KMS-11 (cell line): Measurements from ENCODE around the gene SELENOV.
"Not testable (repeated sequence)": the region's sequence is repeated elsewhere in the genome, so short reads cannot be mapped to it uniquely, and the experiment has no call there.

Experiments
- H2AFZ ChIP-seq: fragments of 200-600 bp; sonication (generic); 2 replicates; pipeline ENCODE4 v1.6.1; 2016; ENCODE audit warnings: antibody characterized with exemption, mixed run types, low read depth
- H3K27ac ChIP-seq: fragments of 200-600 bp; sonication (generic); 2 replicates; pipeline ENCODE4 v1.6.1; 2016; ENCODE audit warnings: mild to moderate bottlenecking, mixed run types
- H3K27me3 ChIP-seq: fragments of 200-600 bp; sonication (generic); 2 replicates; pipeline ENCODE4 v1.6.1; 2017; ENCODE audit warnings: mild to moderate bottlenecking, low read depth, mixed run types, moderate library complexity; ENCODE audit not compliant: insufficient read depth
- H3K36me3 ChIP-seq: fragments of 200-600 bp; sonication (generic); 2 replicates; pipeline ENCODE4 v1.6.1; 2017; ENCODE audit warnings: mild to moderate bottlenecking, mixed run types; ENCODE audit not compliant: insufficient read depth
- H3K4me1 ChIP-seq: fragments of 200-600 bp; sonication (generic); 2 replicates; pipeline ENCODE4 v1.6.1; 2016; ENCODE audit warnings: mild to moderate bottlenecking, low read depth, mixed run types; ENCODE audit not compliant: poor library complexity, severe bottlenecking
- H3K4me2 ChIP-seq: fragments of 200-600 bp; sonication (generic); 2 replicates; pipeline ENCODE4 v1.7.0; 2016; ENCODE audit warnings: mild to moderate bottlenecking, mixed run types
- H3K4me3 ChIP-seq: fragments of 200-600 bp; sonication (generic); IDR thresholded peaks from 2 replicates; pipeline ENCODE4 v1.6.1; 2017; ENCODE audit warnings: low read depth, low read length, mixed read lengths; ENCODE audit not compliant: insufficient read depth
- H3K79me2 ChIP-seq: fragments of 200-600 bp; sonication (generic); 2 replicates; pipeline ENCODE4 v1.6.1; 2016; ENCODE audit warnings: low read depth, mixed run types; ENCODE audit not compliant: insufficient read depth
- H3K9ac ChIP-seq: fragments of 200-600 bp; sonication (generic); 2 replicates; pipeline ENCODE4 v1.6.1; 2016; ENCODE audit warnings: mild to moderate bottlenecking, mixed run types
- H4K20me1 ChIP-seq: fragments of 200-600 bp; sonication (generic); 2 replicates; pipeline ENCODE4 v1.6.1; 2016; ENCODE audit warnings: mild to moderate bottlenecking, mixed run types; ENCODE audit not compliant: insufficient read depth
- TF ChIP-seq, protein P1 (sequence below): fragments of 200-600 bp; sonication (generic); conservative IDR thresholded peaks from 2 replicates; pipeline ENCODE4 v1.6.1; 2017; ENCODE audit warnings: low read depth, mild to moderate bottlenecking, antibody characterized with exemption, low read length, moderate library complexity, mixed read lengths

SELENOV gene

DNA sequence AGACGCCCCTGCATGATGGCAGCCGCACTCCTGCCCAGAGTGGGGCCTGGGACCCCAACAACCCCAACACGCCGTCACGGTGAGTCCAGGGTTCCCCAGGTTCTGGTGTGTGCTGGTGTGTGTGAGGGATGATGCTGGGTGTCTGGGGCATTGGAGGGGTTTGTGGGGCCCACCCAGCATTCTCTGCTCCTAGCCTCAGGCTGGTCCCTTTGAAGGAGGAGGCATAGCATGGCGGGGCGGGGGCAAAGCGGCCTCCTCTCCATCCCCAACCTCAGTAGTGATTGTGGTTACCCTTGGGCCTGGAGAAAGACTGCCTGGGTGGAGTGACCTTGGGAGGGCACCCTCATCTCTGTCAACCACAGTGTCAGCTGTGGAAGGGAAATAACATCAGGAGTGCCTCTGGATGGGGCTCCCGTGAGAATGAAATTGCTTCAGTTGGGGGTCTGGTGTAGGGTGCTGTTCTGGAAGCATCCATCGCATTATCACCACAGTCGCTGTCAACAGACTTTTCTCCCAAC is 41.4 kb upstream of the SELENOV start:
- Histone ChIP-seq H3K4me2 (no peak overlapping the region), H2AFZ (no peak overlapping the region), H3K4me3 (no peak overlapping the region), H4K20me1 (no peaks in the 10 kb centered on the region), H3K36me3 (no peaks in the 10 kb centered on the region), H3K4me1 (no peaks in the 10 kb centered on the region), H3K27ac (no peak overlapping the region), H3K27me3 (no peaks in the 10 kb centered on the region), H3K79me2 (no peaks in the 10 kb centered on the region), H3K9ac (no peak overlapping the region)
- TF ChIP-seq, protein P1, sequence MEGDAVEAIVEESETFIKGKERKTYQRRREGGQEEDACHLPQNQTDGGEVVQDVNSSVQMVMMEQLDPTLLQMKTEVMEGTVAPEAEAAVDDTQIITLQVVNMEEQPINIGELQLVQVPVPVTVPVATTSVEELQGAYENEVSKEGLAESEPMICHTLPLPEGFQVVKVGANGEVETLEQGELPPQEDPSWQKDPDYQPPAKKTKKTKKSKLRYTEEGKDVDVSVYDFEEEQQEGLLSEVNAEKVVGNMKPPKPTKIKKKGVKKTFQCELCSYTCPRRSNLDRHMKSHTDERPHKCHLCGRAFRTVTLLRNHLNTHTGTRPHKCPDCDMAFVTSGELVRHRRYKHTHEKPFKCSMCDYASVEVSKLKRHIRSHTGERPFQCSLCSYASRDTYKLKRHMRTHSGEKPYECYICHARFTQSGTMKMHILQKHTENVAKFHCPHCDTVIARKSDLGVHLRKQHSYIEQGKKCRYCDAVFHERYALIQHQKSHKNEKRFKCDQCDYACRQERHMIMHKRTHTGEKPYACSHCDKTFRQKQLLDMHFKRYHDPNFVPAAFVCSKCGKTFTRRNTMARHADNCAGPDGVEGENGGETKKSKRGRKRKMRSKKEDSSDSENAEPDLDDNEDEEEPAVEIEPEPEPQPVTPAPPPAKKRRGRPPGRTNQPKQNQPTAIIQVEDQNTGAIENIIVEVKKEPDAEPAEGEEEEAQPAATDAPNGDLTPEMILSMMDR, result no peak

DNA sequence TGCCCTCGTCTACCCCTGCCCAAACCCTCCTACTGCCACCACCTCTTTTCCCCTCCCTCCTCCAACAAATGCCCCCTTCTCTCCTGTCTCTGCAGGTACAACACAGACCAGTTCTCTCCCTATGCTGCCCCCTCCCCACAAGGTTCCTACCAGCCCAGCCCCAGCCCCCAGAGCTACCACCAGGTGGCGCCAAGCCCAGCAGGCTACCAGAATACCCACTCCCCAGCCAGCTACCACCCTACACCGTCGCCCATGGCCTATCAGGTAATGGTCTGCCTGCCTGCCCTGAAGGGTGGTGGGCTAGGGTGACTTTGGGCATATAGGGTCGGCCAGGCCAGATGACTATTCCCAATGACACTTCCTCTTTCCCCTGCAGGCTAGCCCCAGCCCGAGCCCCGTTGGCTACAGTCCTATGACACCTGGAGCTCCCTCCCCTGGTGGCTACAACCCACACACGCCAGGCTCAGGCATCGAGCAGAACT is 40.8 kb upstream of the SELENOV start:
- no peaks in the 10 kb centered on the region for H3K4me1 ChIP-seq
- H3K4me2 ChIP-seq, result no peak overlapping the region
- H4K20me1 ChIP-seq, result no peaks in the 10 kb centered on the region
- no peak overlapping the region for H3K4me3 ChIP-seq
- no peak overlapping the region for H3K27ac ChIP-seq
- H3K27me3 ChIP-seq, result no peaks in the 10 kb centered on the region
- no peak overlapping the region for H3K9ac ChIP-seq
- TF ChIP-seq, protein P1, result peak; percentile 90
- no peaks in the 10 kb centered on the region for H3K79me2 ChIP-seq
- no peaks in the 10 kb centered on the region for H3K36me3 ChIP-seq
- H2AFZ ChIP-seq, result no peak overlapping the region

DNA sequence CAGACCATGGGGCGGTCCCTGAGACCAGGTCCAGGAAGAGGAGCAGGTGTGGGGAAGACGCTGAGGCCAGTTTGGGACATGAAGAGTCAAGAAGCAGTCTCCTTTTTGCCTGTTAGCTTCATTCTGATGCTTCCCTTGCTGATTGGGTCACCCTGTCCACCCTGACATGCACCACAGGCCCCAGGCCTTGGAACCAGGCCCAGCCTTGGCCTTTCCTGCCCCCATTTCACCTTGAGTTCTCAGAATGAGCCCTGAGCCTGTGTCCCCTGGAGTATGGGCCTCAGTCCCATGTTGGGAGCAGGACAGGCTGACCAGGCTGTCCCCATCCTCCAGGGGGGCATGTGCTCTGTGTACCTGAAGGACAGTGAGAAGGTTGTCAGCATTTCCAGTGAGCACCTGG is 39.2 kb upstream of the SELENOV start:
- Histone ChIP-seq H3K9ac (no peak overlapping the region), H3K36me3 (no peaks in the 10 kb centered on the region), H3K4me3 (no peak overlapping the region), H2AFZ (no peak overlapping the region), H3K4me1 (peaks cover 4% of the 10 kb centered on the region), H4K20me1 (no peaks in the 10 kb centered on the region), H3K27me3 (no peaks in the 10 kb centered on the region), H3K27ac (no peak overlapping the region), H3K79me2 (peaks cover under 1% of the 10 kb centered on the region; the same call in 1 of the 2 replicates), H3K4me2 (no peak overlapping the region)
- TF ChIP-seq, protein P1, result no peak

DNA sequence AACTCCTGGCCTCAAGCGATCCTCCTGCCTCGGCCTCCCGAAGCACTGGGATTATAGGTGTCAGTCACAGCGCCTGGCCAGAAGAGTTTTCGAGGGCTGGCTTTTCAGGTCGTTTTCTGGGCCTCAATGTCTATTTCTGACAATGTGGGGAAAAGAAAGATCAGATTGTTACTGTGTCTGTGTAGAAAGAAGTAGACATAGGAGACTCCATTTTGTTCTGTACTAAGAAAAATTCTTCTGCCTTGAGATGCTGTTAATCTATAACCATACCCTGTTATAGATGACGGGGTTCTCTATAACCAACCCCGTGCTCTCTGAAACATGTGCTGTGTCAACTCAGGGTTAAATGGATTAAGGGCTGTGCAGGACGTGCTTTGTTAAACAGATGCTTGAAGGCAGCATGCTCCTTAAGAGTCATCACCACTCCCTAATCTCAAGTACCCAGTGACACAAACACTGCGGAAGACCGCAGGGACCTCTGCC is 35.6 kb upstream of the SELENOV start:
- not testable (repeated sequence) for H3K9ac ChIP-seq, H3K4me3 ChIP-seq, H4K20me1 ChIP-seq, H3K27me3 ChIP-seq, H3K36me3 ChIP-seq, H3K4me2 ChIP-seq, H3K27ac ChIP-seq, H2AFZ ChIP-seq
- Histone ChIP-seq H3K4me1 (peaks cover 13% of the 10 kb centered on the region), H3K79me2 (peaks cover 27% of the 10 kb centered on the region)

DNA sequence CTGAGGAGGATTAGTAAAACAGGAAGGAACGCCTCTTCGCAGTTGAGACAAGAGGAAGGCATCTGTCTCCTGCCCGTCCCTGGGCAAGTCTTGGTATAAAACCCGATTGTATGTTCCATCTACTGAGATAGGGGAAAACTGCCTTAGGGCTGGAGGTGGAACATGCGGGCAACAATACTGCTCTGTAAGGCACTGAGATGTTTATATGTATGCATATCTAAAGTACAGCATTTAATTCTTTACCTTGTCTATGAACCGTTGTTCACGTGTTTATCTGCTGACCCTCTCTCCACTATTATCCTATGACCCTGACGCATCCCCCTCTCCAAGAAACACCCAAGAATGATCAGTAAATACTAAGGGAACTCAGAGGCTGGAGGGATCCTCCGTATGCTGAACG is 35.0 kb upstream of the SELENOV start:
- H3K4me2 ChIP-seq, result peak overlapping the region; percentile 79
- peaks cover 30% of the 10 kb centered on the region for H3K79me2 ChIP-seq
- peak overlapping the region; percentile 94; the same call in 1 of the 2 replicates for H3K9ac ChIP-seq
- H3K27ac ChIP-seq, result no peak overlapping the region; the same call in 1 of the 2 replicates
- H4K20me1 ChIP-seq, result no peaks in the 10 kb centered on the region
- peaks cover 10% of the 10 kb centered on the region; the same call in 1 of the 2 replicates for H3K36me3 ChIP-seq
- H2AFZ ChIP-seq, result peak overlapping the region; percentile 86
- no peaks in the 10 kb centered on the region for H3K27me3 ChIP-seq
- H3K4me1 ChIP-seq, result peaks cover 13% of the 10 kb centered on the region
- no peak overlapping the region for H3K4me3 ChIP-seq
- TF ChIP-seq, protein P1, result no peak
